Measurements from ENCODE around the gene FGF12.

DNA sequence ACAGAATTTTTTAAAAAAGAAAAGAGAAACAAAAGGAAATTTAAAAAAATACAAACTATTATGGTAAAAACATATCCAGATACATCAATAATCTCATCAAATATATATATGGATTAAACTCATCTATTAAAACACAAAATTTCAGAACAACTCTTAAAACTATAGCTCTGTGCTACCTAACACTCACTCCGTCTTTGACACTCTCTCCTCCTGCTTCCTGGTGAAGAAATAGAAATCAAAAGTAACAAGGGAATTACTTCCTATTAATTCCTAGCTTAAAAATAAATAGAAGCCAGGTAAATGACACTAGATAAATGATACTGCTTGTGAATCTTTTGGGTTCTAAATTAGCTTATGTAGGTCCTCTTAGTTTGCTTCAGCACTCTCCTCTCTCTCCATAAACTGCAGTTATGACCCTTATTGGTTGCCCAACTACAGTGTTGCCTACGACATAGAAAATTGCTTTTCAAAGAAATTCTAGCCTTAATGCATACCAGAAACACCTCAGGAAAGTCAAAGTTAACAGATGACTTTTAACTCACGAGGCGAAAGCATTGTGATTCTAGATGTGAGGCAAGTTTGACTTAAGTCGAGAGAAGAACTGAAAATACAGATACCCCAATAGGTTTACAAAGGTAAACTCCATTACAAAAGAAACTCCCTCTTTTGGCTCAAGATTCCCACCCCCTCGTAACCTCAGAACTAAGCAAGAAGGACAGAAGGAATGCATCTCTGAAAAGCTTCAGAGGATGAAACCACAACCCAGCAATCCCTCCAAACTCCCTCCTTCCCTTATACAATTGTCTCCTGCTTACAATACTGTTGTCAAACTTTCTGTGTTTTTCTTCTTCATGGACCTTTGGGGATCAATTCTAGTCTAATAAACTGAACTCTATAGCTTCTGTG is 394.7 kb downstream of the FGF12 start:
- no peak for TF ChIP-seq TCF12 (IDR thresholded peaks at IDR 0.05)
- TF ChIP-seq RAD21 (IDR thresholded peaks at IDR 0.05; ENCODE audit: low read length): no peak
- no peak for TF ChIP-seq YY1 (IDR thresholded peaks at IDR 0.05; ENCODE audit: low read depth)
- TF ChIP-seq, protein P1, sequence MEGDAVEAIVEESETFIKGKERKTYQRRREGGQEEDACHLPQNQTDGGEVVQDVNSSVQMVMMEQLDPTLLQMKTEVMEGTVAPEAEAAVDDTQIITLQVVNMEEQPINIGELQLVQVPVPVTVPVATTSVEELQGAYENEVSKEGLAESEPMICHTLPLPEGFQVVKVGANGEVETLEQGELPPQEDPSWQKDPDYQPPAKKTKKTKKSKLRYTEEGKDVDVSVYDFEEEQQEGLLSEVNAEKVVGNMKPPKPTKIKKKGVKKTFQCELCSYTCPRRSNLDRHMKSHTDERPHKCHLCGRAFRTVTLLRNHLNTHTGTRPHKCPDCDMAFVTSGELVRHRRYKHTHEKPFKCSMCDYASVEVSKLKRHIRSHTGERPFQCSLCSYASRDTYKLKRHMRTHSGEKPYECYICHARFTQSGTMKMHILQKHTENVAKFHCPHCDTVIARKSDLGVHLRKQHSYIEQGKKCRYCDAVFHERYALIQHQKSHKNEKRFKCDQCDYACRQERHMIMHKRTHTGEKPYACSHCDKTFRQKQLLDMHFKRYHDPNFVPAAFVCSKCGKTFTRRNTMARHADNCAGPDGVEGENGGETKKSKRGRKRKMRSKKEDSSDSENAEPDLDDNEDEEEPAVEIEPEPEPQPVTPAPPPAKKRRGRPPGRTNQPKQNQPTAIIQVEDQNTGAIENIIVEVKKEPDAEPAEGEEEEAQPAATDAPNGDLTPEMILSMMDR (IDR thresholded peaks at IDR 0.05): no peak
- TF ChIP-seq EZH2phosphoT487 (IDR thresholded peaks at IDR 0.05; ENCODE audit: borderline replicate concordance, low read depth): no peak
- TF ChIP-seq SMC3 (IDR thresholded peaks at IDR 0.05; ENCODE audit: low read depth, low read length): no peak
- TF ChIP-seq, protein P2, sequence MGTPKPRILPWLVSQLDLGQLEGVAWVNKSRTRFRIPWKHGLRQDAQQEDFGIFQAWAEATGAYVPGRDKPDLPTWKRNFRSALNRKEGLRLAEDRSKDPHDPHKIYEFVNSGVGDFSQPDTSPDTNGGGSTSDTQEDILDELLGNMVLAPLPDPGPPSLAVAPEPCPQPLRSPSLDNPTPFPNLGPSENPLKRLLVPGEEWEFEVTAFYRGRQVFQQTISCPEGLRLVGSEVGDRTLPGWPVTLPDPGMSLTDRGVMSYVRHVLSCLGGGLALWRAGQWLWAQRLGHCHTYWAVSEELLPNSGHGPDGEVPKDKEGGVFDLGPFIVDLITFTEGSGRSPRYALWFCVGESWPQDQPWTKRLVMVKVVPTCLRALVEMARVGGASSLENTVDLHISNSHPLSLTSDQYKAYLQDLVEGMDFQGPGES (IDR thresholded peaks at IDR 0.05; ENCODE audit: low read depth, low read length): no peak
- TF ChIP-seq, protein P3, sequence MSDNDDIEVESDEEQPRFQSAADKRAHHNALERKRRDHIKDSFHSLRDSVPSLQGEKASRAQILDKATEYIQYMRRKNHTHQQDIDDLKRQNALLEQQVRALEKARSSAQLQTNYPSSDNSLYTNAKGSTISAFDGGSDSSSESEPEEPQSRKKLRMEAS (IDR thresholded peaks at IDR 0.05; ENCODE audit: low read depth): no peak
- no peak for TF ChIP-seq RFX5 (IDR thresholded peaks at IDR 0.05; ENCODE audit: low read length)
- TF ChIP-seq POLR2AphosphoS5 (IDR thresholded peaks at IDR 0.05; ENCODE audit: low read depth, low read length): no peak
